HS-5 (cell line): ENCODE results near the gene EPHX1.

ENCODE experiments used
- DNase-seq: peaks from one replicate; pipeline ENCODE4 v3.0.0-alpha.2; 2012; ENCODE audit warnings: low read depth

Gene EPHX1

GRCh38 chr1:225861834-225862580 is 52.1 kb downstream of the EPHX1 start:
- DNase-seq = no peak

DNA sequence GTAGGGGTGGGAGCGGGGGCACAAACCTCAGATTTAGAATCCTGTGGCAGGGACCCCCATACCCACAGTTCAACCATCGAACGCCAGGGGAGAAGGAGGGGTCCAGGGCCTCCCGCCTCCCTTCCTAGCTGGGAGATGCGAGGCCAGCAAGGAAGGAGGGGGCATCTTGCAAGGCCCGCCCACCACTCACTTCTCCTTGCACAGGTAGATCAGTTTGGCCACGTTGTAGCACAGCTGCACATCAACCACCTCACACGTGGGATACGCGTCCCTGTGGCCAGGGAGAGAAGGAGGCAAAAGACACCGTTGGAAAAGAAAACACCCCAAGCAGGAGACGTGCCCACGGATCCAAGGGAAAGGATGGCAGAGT is 52.6 kb downstream of the EPHX1 start:
- DNase-seq = no peak

DNA sequence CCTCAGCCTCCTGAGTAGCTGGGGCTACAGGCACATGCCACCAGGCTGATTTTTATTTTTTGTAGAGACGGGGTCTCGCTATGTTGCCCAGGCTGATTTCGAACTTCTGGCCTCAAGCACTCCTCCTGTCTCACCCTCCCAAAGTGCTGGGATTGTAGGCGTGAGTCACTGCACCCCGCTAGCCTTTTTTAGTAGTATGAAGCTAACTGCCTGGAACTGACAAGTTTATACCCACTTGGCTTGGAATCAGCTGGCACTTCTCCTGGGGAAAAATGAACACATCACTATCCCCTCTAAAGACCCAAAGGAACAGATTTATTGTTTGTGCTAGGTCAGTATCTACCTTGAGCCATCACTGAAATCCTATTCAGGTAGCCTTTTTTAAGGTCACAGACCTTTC is 53.2 kb downstream of the EPHX1 start:
- DNase-seq = no peak

- no peak for DNase-seq
These were observed 55.6 kb downstream of the EPHX1 start for GRCh38 chr1:225865514-225865913.

DNA sequence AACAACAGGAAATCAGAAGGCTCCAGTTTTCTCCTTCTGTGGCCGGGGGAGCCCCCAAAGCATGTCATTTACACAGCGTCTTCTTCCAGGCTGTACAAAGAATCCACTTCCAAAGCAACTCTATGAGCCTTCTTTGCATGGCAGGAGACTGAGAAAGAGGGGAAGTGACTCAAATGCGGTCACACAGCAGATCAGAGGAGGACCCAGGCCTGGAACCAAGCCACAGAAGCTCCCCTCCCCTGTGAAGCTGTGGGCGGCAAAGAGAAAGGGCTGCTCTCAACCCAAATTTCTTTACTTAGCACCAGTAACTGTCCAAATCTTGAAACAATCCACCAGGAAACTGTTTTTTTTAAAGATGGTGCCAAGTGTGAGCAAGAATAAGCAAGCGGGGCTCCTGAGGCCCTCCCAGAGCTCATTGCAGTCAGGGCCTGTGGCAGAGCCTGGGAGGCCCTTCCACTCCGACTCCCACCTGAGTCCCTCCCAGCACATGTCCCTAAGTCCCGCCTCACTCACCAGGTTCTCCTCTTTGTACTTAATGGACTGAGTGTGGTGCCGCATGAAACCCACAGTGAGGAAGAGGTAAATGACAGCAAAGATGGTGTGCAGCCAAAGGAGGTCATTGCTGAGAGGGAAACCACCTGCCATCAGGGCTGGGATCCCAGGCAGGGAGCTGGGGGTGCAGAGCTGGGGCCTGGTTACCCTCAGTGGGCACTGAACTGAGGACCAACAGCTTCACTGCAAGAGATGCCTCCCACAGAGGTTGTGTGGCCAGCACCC is 56.3 kb downstream of the EPHX1 start:
- no peak for DNase-seq

DNA sequence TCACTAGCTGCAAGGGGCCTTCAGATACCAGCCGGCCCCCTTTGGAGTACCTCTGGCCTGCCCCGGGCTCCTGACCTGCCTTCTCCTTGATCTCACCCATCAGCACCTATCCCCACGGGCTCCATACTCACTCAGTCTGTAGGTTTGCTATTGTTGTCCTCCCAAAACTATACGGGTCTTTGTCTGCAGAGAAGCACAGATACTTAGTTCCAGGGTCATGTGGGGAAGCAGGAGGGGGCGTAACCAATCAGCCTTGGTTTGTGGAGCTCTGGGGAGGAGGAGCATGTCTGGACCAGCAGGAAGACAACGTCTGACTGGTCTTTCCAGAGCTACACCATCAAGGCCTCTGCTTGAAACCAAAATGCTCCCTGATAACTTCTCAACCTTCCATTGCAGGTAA is 57.1 kb downstream of the EPHX1 start:
- no peak for DNase-seq

GRCh38 chr1:225868631-225869330 is 58.9 kb downstream of the EPHX1 start:
- no peak for DNase-seq

GRCh38 chr1:225870911-225871310 is 61.0 kb downstream of the EPHX1 start:
- DNase-seq = no peak

DNA sequence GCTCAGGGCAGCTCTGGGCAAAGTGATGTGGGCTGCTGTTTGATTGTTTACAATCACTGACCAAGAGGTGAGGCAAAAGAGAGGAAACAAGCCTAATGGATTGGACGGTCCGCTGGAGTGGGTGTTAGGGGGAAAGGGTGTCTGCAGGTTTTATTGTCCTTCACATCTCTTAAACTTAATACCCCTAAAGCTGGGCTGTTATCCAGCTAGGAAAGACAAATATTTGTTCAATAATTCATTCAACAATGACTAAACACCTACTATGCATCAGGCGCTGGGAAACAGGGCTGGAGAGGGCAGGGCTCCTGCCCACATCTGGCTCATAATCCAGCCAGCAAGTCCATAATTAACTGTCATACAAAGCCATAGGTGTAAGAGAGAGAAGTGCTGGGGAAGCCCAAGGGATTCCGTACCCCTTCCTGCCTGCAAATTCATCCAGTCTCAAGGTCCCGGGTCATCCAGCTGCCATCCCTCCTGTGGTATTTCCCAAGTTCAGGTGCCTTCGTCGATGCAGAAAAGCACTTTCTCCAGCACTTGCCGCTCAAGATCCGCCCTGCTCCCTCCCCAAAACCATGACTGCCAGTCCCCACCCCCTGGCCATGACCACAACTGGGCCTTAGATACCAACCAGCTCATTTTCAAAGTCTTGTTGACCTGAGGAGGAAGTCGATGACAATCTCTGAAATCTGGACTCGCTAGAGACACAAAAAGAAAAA is 61.6 kb downstream of the EPHX1 start:
- DNase-seq = no peak

DNA sequence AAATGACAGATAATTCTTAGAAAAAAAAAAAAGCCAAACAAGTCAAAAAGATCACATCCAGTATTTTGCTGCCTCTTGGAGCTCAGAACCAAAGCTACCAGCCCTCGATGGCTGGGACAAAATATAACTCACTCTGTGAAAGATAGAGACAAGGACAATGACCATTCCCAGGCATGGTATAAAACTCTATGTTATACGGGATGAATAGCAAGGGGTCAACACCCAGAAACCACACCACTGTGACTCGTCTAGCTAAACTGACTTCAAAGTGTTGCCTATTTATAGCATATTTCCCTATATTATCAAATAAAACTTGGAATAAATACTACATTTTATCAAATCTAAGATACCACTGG is 62.1 kb downstream of the EPHX1 start:
- DNase-seq = no peak

- no peak for DNase-seq
These were observed 63.4 kb downstream of the EPHX1 start for GRCh38 chr1:225873281-225873850.

- DNase-seq = no peak
These were observed 64.5 kb downstream of the EPHX1 start for GRCh38 chr1:225874431-225874830.

GRCh38 chr1:225875044-225875815 is 65.3 kb downstream of the EPHX1 start:
- DNase-seq = no peak

DNA sequence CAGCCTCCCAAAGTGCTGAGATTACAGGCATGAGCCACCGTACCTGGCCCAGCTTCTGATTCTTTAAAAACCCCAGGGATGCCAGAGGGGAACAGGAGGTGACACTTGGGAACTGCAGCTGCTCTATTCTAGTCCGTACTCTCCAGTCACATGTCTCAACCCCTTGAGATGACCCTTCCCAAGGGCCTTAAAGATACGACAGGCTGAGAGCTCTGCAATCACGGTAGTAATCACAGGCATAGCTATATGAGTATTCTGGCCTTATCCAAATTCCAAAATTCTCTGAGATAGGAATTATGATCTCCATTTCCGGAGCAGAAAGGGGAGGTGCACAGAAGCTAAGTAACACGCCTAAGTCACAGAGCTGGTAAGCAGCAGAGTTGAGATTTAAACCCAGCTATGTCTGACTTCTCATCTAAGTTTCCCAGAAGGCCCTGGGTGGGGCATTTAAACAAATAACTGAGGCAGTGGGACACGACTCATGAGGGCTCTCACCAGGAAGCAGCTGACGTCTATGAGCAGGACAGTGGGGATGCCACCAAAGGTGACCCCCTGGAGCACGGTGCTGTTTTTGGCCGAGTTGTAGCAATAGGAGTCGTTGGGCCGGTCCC is 67.1 kb downstream of the EPHX1 start:
- no peak for DNase-seq

DNA sequence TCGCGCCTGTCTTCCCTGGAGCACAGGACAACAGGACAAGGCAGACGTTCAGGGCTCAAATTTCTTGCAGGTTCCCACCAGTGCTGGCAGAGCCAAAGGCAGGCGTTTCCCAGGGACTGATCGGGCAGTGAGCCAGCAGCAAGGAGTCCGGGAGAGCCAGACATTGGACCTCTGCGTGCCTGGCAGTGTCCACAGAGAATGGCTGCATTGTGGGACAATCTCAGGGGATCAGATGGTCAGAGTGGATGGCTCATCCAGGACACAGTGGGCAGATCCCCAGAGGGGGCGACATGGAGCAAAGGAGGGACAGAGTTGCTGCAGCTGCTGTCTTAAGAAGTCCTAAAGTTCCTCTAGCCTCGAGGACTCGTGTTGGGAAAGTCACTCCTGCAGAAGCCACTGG is 67.7 kb downstream of the EPHX1 start:
- no peak for DNase-seq

GRCh38 chr1:225878282-225878681 is 68.4 kb downstream of the EPHX1 start:
- no peak for DNase-seq

DNA sequence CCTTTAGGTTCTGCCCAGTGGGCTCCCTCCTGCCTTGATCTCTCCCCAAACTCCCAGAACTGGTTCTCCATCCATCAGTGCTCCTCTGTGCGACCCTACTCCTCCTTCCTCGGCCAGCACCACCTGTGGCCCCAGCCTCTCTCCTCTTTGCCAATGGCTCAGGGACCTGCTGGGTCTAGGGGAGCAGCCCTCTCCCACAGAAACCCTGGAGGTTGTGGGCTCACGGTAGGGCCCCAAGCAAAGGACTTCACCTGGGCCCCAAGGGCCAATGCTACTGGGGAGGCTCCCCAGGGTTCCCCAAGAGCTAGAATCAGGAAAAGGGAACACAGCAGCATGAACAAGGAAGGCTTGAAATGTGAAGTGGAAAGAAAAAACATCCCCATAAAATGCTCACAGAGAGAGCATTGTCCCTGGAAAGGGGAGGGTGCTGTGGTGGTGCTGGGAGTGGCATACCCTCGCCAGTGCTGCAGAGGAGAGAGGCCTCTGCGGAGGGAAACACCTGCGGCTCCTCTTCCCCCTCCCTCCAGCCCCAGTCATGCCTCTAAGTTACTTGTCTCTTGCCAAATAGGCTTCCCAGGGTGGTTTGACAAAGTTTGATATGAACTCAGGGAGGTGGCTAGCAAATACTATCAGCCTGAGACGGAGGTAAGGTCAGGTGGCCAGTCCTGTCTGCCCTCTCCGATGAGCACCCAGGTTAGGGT is 69.7 kb downstream of the EPHX1 start:
- no peak for DNase-seq

GRCh38 chr1:225880222-225880588 is 70.3 kb downstream of the EPHX1 start:
- no peak for DNase-seq

DNA sequence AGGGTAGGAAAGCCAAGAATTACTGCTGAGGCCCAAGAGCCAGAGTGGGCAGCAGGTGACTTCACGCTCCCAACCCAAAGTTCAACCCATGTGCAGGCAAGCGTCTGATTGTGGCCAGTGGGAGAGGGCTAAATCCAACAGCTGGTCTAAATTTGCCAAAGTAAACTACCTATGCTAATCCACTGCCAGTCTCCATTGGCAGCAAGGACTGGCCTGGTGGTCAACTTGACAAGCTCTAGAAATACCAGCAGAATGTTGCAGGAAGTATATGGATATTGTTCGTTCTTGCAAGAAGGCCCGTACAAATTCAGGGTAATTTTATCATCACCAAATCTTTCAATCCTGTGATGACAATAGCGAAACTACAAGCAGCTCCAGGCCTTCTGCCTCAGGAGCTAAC is 70.7 kb downstream of the EPHX1 start:
- no peak for DNase-seq
